HEK293 (cell line): ENCODE data around the gene ATP1A3.

Source experiments
- CTCF ChIA-PET: fragments of 350-600 bp; formaldehyde crosslinking; extraction: SDS; loops from one replicate; lab custom pipeline; 2021; ENCODE audit warnings: antibody characterized with exemption; lab: Yijun Ruan, JAX
- POLR2A ChIA-PET: fragments of 300-600 bp; formaldehyde crosslinking; extraction: SDS; loops from one replicate; lab custom pipeline; 2020; ENCODE audit warnings: antibody characterized with exemption, inconsistent platforms; lab: Yijun Ruan, JAX
- H3K27ac ChIP-seq: fragments of 200-500 bp; sonication (Bioruptor generic); 2 replicates; pipeline ENCODE4 v1.5.1; 2014; ENCODE audit warnings: low read depth, low read length, control low read depth, inconsistent platforms; ENCODE audit errors: extremely low read depth
- H3K36me3 ChIP-seq, 2 experiments: fragments of 200-500 bp in 1 of 2; sonication (Bioruptor generic) in 1 of 2; 1 replicate in 1 of 2; 2 replicates in 1 of 2; pipeline ENCODE4 v1.5.1; 2014 to 2017; ENCODE audit warnings: inconsistent platforms in 2 of 2, low read length in 2 of 2; ENCODE audit not compliant: control insufficient read depth in 2 of 2, insufficient read depth in 1 of 2
- H3K4me1 ChIP-seq: fragments of 200-500 bp; sonication (Bioruptor generic); 2 replicates; pipeline ENCODE4 v1.5.1; 2014; ENCODE audit warnings: mild to moderate bottlenecking, low read length, inconsistent platforms; ENCODE audit not compliant: control insufficient read depth, insufficient read depth
- H3K4me3 ChIP-seq: 2 replicates; pipeline ENCODE4 v1.5.1; 2011; ENCODE audit warnings: low read depth, mild to moderate bottlenecking, control low read depth, low read length, moderate library complexity
- H3K9me3 ChIP-seq: fragments of 200-500 bp; sonication (Bioruptor generic); 2 replicates; pipeline ENCODE4 v1.5.1; 2014; ENCODE audit warnings: low read depth, low read length, inconsistent platforms; ENCODE audit not compliant: control insufficient read depth, insufficient read depth
- EGR2 ChIP-seq: fragments of 450-650 bp; formaldehyde crosslinking; IDR thresholded peaks from 2 replicates; pipeline ENCODE4 v1.5.1; 2016; ENCODE audit warnings: low read depth, missing biosample characterization, missing genetic modification characterization
- KLF1 ChIP-seq: fragments of 450-650 bp; formaldehyde crosslinking; IDR thresholded peaks from 2 replicates; pipeline ENCODE4 v1.5.1; 2016; ENCODE audit warnings: missing biosample characterization, missing genetic modification characterization
- KLF8 ChIP-seq: fragments of 450-650 bp; formaldehyde crosslinking; IDR thresholded peaks from 2 replicates; pipeline ENCODE4 v1.5.1; 2016; ENCODE audit warnings: missing biosample characterization, missing genetic modification characterization
- KLF9 ChIP-seq: fragments of 450-650 bp; formaldehyde crosslinking; IDR thresholded peaks from 2 replicates; pipeline ENCODE4 v1.5.1; 2016; ENCODE audit warnings: missing biosample characterization, missing genetic modification characterization, low read depth
- MYNN ChIP-seq: fragments of 450-650 bp; formaldehyde crosslinking; IDR thresholded peaks from 2 replicates; pipeline ENCODE4 v1.5.1; 2016; ENCODE audit warnings: missing biosample characterization, missing genetic modification characterization, borderline replicate concordance
- OVOL3 ChIP-seq: fragments of 450-650 bp; formaldehyde crosslinking; IDR thresholded peaks from 2 replicates; pipeline ENCODE4 v1.5.1; 2016; ENCODE audit warnings: missing biosample characterization, missing genetic modification characterization
- YY2 ChIP-seq: fragments of 450-650 bp; formaldehyde crosslinking; IDR thresholded peaks from 2 replicates; pipeline ENCODE4 v1.5.1; 2016; ENCODE audit warnings: missing biosample characterization, missing genetic modification characterization
- ZFHX2 ChIP-seq: fragments of 450-650 bp; formaldehyde crosslinking; conservative IDR thresholded peaks from 2 replicates; pipeline ENCODE4 v1.5.1; 2016; ENCODE audit warnings: missing biosample characterization, missing genetic modification characterization
- ZNF112 ChIP-seq: fragments of 450-650 bp; formaldehyde crosslinking; IDR thresholded peaks from 2 replicates; pipeline ENCODE4 v1.5.0; 2017; ENCODE audit warnings: missing biosample characterization, missing genetic modification characterization
- ZNF19 ChIP-seq: fragments of 450-650 bp; formaldehyde crosslinking; IDR thresholded peaks from 2 replicates; pipeline ENCODE4; 2016; ENCODE audit warnings: missing biosample characterization, missing genetic modification characterization, low read depth
- ZNF555 ChIP-seq: fragments of 450-650 bp; formaldehyde crosslinking; conservative IDR thresholded peaks from 2 replicates; pipeline ENCODE4 v1.5.1; 2017; ENCODE audit warnings: missing biosample characterization, mild to moderate bottlenecking, missing genetic modification characterization, inconsistent platforms
- ZNF596 ChIP-seq: fragments of 450-650 bp; IDR thresholded peaks from 2 replicates; pipeline ENCODE4 v1.5.0; 2018; ENCODE audit warnings: missing biosample characterization, mild to moderate bottlenecking, missing genetic modification characterization, moderate library complexity
- ZNF830 ChIP-seq: fragments of 450-650 bp; IDR thresholded peaks from 2 replicates; pipeline ENCODE4 v1.5.0; 2018; ENCODE audit warnings: missing biosample characterization, missing genetic modification characterization, low read depth, mild to moderate bottlenecking, moderate library complexity
- TF ChIP-seq, protein P1 (sequence below): fragments of 450-650 bp; formaldehyde crosslinking; IDR thresholded peaks from 2 replicates; pipeline ENCODE4 v1.5.1; 2016; ENCODE audit warnings: missing biosample characterization, missing genetic modification characterization
- TF ChIP-seq, protein P2 (sequence below): fragments of 450-650 bp; formaldehyde crosslinking; IDR thresholded peaks from 2 replicates; pipeline ENCODE4 v1.5.1; 2016; ENCODE audit warnings: missing biosample characterization, missing genetic modification characterization, low read depth
- TF ChIP-seq, protein P3 (sequence below): fragments of 450-650 bp; formaldehyde crosslinking; IDR thresholded peaks from 2 replicates; pipeline ENCODE4 v1.5.1; 2016; ENCODE audit warnings: missing biosample characterization, missing genetic modification characterization

The ATP1A3 gene

DNA sequence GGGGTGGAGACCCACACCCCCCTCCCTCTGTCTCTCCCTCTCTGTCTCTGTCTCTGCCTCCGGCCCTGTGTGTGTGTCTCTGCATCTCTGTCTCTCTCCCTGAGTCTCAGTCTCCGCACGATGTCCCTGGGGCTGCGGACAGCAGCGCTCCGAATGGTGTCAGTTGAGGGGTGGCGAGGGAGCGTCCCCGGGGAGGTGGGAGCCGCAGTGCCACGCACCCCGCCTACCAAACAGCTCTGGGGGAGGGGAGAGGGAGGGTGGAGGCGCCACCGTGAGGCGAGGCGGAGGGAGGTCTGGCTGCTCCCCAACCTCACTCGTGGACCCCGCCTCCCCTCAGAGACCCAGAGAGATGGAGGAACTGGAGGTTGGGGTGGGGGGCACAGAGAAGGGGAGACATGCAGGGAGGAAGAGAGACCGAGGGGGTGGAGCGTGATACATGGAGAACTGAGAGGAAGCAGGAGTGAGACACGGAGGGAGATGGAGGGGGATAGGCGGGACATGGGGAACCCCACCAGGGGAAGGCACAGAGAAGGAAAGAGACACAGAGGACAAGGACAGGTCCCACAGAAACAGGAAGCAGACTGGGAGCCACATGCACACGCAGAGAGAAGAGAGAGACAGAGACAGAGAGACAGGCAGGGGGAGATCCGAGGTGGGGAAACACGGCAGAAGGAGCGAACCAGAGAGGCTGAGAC is 73.0 kb downstream of the ATP1A3 start:
- no peak overlapping the region for H3K27ac ChIP-seq
- no peaks in the 10 kb centered on the region for H3K4me1 ChIP-seq
- CTCF ChIA-PET: interaction anchor here (0.8 kb wide), 1 partner anchor 37 kb away, joined by 4 read pairs; no protein-coding TSS in a partner anchor
- no peak overlapping the region for H3K4me3 ChIP-seq
- TF ChIP-seq KLF1 (tag by site-specific recombination): peak; percentile 96
- no peak for TF ChIP-seq ZNF19 (tag by site-specific recombination)
- 0 out of 2 replicates have a peak, but pooled peaks have one; percentile 5 for TF ChIP-seq YY2 (tag by site-specific recombination)
- TF ChIP-seq ZNF830: no peak
- TF ChIP-seq, protein P1, sequence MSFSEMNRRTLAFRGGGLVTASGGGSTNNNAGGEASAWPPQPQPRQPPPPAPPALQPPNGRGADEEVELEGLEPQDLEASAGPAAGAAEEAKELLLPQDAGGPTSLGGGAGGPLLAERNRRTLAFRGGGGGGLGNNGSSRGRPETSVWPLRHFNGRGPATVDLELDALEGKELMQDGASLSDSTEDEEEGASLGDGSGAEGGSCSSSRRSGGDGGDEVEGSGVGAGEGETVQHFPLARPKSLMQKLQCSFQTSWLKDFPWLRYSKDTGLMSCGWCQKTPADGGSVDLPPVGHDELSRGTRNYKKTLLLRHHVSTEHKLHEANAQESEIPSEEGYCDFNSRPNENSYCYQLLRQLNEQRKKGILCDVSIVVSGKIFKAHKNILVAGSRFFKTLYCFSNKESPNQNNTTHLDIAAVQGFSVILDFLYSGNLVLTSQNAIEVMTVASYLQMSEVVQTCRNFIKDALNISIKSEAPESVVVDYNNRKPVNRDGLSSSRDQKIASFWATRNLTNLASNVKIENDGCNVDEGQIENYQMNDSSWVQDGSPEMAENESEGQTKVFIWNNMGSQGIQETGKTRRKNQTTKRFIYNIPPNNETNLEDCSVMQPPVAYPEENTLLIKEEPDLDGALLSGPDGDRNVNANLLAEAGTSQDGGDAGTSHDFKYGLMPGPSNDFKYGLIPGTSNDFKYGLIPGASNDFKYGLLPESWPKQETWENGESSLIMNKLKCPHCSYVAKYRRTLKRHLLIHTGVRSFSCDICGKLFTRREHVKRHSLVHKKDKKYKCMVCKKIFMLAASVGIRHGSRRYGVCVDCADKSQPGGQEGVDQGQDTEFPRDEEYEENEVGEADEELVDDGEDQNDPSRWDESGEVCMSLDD (tag by site-specific recombination): peak; percentile 27; the same call in 1 of the 2 replicates
- TF ChIP-seq, protein P2, sequence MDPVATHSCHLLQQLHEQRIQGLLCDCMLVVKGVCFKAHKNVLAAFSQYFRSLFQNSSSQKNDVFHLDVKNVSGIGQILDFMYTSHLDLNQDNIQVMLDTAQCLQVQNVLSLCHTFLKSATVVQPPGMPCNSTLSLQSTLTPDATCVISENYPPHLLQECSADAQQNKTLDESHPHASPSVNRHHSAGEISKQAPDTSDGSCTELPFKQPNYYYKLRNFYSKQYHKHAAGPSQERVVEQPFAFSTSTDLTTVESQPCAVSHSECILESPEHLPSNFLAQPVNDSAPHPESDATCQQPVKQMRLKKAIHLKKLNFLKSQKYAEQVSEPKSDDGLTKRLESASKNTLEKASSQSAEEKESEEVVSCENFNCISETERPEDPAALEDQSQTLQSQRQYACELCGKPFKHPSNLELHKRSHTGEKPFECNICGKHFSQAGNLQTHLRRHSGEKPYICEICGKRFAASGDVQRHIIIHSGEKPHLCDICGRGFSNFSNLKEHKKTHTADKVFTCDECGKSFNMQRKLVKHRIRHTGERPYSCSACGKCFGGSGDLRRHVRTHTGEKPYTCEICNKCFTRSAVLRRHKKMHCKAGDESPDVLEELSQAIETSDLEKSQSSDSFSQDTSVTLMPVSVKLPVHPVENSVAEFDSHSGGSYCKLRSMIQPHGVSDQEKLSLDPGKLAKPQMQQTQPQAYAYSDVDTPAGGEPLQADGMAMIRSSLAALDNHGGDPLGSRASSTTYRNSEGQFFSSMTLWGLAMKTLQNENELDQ (tag by site-specific recombination): no peak
- TF ChIP-seq, protein P3, sequence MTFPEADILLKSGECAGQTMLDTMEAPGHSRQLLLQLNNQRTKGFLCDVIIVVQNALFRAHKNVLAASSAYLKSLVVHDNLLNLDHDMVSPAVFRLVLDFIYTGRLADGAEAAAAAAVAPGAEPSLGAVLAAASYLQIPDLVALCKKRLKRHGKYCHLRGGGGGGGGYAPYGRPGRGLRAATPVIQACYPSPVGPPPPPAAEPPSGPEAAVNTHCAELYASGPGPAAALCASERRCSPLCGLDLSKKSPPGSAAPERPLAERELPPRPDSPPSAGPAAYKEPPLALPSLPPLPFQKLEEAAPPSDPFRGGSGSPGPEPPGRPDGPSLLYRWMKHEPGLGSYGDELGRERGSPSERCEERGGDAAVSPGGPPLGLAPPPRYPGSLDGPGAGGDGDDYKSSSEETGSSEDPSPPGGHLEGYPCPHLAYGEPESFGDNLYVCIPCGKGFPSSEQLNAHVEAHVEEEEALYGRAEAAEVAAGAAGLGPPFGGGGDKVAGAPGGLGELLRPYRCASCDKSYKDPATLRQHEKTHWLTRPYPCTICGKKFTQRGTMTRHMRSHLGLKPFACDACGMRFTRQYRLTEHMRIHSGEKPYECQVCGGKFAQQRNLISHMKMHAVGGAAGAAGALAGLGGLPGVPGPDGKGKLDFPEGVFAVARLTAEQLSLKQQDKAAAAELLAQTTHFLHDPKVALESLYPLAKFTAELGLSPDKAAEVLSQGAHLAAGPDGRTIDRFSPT: no peak
- peak; percentile 66; the same call in 1 of the 2 replicates for TF ChIP-seq ZFHX2 (tag by site-specific recombination)
- TF ChIP-seq ZNF112 (tag by site-specific recombination): no peak
- TF ChIP-seq ZNF596 (tag by site-specific recombination): no peak
- TF ChIP-seq OVOL3 (tag by site-specific recombination): no peak
- peak; percentile 53 for TF ChIP-seq EGR2
- TF ChIP-seq ZNF555 (tag by site-specific recombination): no peak
- POLR2A ChIA-PET: no interaction called here
- no peaks in the 10 kb centered on the region for H3K9me3 ChIP-seq
- H3K36me3 ChIP-seq: no peaks in the 10 kb centered on the region

DNA sequence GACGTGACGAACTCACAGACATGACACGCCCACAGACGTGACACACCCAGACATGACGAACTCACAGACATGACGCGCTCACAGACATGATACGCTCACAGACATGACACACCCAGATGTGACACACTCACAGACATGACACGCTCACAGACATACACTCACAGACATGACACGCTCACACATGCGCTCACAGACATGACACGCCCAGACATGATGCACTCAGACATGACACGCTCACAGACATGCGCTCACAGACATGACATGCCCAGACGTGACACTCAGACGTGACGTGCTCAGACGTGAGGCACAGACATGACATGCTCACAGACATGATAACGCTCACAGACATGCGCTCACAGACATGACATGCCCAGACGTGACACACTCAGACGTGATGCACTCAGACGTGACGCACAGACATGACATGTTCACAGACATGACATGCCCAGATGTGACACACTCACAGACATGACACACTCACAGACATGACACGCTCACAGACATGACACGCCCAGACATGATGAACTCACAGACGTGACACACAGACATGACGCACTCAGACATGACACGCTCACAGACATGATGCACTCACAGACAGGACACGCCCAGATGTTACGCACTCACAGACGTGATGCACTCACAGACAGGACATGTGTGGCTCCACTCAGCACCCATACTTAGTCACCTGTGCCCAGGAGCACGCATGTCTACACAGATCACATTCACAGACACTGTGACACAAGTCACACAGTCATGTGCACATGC is 73.9 kb downstream of the ATP1A3 start:
- ChIA-PET POLR2A (interaction anchor here (1.3 kb wide), 1 partner anchor 59 kb away, joined by 5 read pairs; the partner anchor contains the start of gene RPS19), CTCF (interaction anchor here (0.6 to 1.1 kb wide), 2 partner anchors 47 to 83 kb away, joined by 4 to 5 read pairs; no protein-coding TSS in a partner anchor)
- Histone ChIP-seq H3K27ac (no peak overlapping the region), H3K36me3 (no peaks in the 10 kb centered on the region), H3K4me1 (no peaks in the 10 kb centered on the region), H3K9me3 (no peaks in the 10 kb centered on the region), H3K4me3 (no peak overlapping the region)
- TF ChIP-seq MYNN (tag by site-specific recombination) (no peak), KLF9 (tag by site-specific recombination) (peak; percentile 28; the same call in 1 of the 2 replicates), KLF8 (tag by site-specific recombination) (peak; percentile 26; the same call in 1 of the 2 replicates)
